HG02588 (cell line): ENCODE results near the gene SIN3B.

Experiments used
- ATAC-seq: cut with Tn5 transposase; IDR thresholded peaks from one replicate; pipeline ENCODE4 v1.9.1; 2021; ENCODE audit warnings: mild to moderate bottlenecking, moderate library complexity; ENCODE audit not compliant: unreplicated experiment

SIN3B gene

GRCh38 chr19:16901491-16902175 is 72.4 kb downstream of the SIN3B start:
- no peak for ATAC-seq

GRCh38 chr19:16902545-16902944 is 73.3 kb downstream of the SIN3B start:
- ATAC-seq: no peak

GRCh38 chr19:16903347-16903746 is 74.1 kb downstream of the SIN3B start:
- ATAC-seq: no peak

GRCh38 chr19:16904599-16904998 is 75.4 kb downstream of the SIN3B start:
- no peak for ATAC-seq

GRCh38 chr19:16908759-16909158 is 79.6 kb downstream of the SIN3B start:
- no peak for ATAC-seq

GRCh38 chr19:16911046-16911445 is 81.8 kb downstream of the SIN3B start:
- no peak for ATAC-seq

GRCh38 chr19:16912780-16913179 is 83.6 kb downstream of the SIN3B start:
- no peak for ATAC-seq

- ATAC-seq: no peak
Observed at GRCh38 chr19:16914421-16914820, 85.2 kb downstream of the SIN3B start.

GRCh38 chr19:16915135-16915534 is 85.9 kb downstream of the SIN3B start:
- no peak for ATAC-seq

GRCh38 chr19:16915734-16916133 is 86.5 kb downstream of the SIN3B start:
- no peak for ATAC-seq

- ATAC-seq: no peak
Observed at GRCh38 chr19:16917401-16917800, 88.2 kb downstream of the SIN3B start.

GRCh38 chr19:16919496-16919895 is 90.3 kb downstream of the SIN3B start:
- ATAC-seq: no peak

- no peak for ATAC-seq
Observed at GRCh38 chr19:16920816-16921529, 91.8 kb downstream of the SIN3B start.

GRCh38 chr19:16921766-16922591 is 92.8 kb downstream of the SIN3B start:
- ATAC-seq: no peak

GRCh38 chr19:16922592-16922934 is 93.4 kb downstream of the SIN3B start:
- ATAC-seq: no peak

GRCh38 chr19:16922949-16923348 is 93.8 kb downstream of the SIN3B start:
- ATAC-seq: no peak

- no peak for ATAC-seq
Observed at GRCh38 chr19:16927883-16928282, 98.7 kb downstream of the SIN3B start.

GRCh38 chr19:16928351-16928750 is 99.2 kb downstream of the SIN3B start:
- ATAC-seq: no peak

GRCh38 chr19:16928916-16929315 is 99.7 kb downstream of the SIN3B start:
- no peak for ATAC-seq
